Body of pancreas (tissue), 4 donors: Measurements from ENCODE around the gene STT3A. TPM values are rescaled to one million over a fixed set of nuclear protein-coding genes. Genes with fewer than 3 reads are reported as not detected.
A peak's percentile ranks its signal among the peaks of the same experiment; 100 is the strongest.

Experiments
- ATAC-seq: fragments of 150-250 bp; one replicate; pipeline ENCODE4 v1.9.1; 2016
- DNase-seq, 4 donors: peaks; one replicate each; pipeline ENCODE4 v3.0.0-alpha.2; 2019
- H3K27ac ChIP-seq, 4 donors: fragments of 200-600 bp; sonication (generic); 1 replicate in 3 of 4; 2 replicates in 1 of 4; pipeline versions ENCODE4 v1.5.1 to v1.6.1; 2016 to 2019; ENCODE audit warnings: mild to moderate bottlenecking in 1 of 4, mixed read lengths in 1 of 4, moderate library complexity in 1 of 4
- H3K27me3 ChIP-seq, 2 donors: fragments of 200-600 bp; sonication (generic); one replicate each; pipeline ENCODE4 v1.6.0; 2016; ENCODE audit warnings: mild to moderate bottlenecking in 1 of 2
- H3K36me3 ChIP-seq, 2 donors: fragments of 200-600 bp; sonication (generic); replicated peaks in 1 of 2; 2 replicates each; pipeline ENCODE4 v1.5.1; 2016; ENCODE audit warnings: low read depth in 2 of 2; ENCODE audit not compliant: insufficient read depth in 1 of 2
- H3K4me1 ChIP-seq: fragments of 200-600 bp; sonication (generic); one replicate; pipeline ENCODE4 v1.6.0; 2016
- H3K4me3 ChIP-seq, 2 donors: fragments of 200-600 bp; sonication (generic); 1 replicate in 1 of 2; 2 replicates in 1 of 2; pipeline ENCODE4 v1.5.1; 2016 to 2019
- H3K9me3 ChIP-seq, 3 donors: fragments of 200-600 bp; sonication (generic); 1 replicate in 2 of 3; 2 replicates in 1 of 3; pipeline ENCODE4 v1.5.1; 2016
- POLR2A ChIP-seq, 3 donors: fragments of 450-650 bp; IDR thresholded peaks; one replicate each; pipeline ENCODE4 v1.6.1; 2016; ENCODE audit warnings: antibody characterized with exemption in 3 of 3, mild to moderate bottlenecking in 2 of 3
- WGBS, 2 donors: methylation state at CpG; one replicate each; pipeline ENCODE4 v1.1.5; 2017; 5-methylcytosine and 5-hydroxymethylcytosine counted together
- intact Hi-C: fragments of 100-400 bp; cut with DNase I; formaldehyde crosslinking; loops from one replicate; pipeline ENCODE4 v1.15.1; 2023
- total RNA-seq, 2 donors: library from RNA; depleted of rRNA; stranded (reverse); fragments of >200 nt; gene quantifications; one replicate each; pipeline ENCODE4 v1.1.0, GENCODE V29; 2016
- TF ChIP-seq, protein P1 (sequence below), 7 experiments: fragments of 450-650 bp in 4 of 7; fragments of 200-600 bp in 3 of 7; sonication (generic) in 3 of 7; IDR thresholded peaks; one replicate each; pipeline ENCODE4 v1.5.1; 2016 to 2019; ENCODE audit warnings: antibody characterized with exemption in 7 of 7

Gene STT3A
- total RNA-seq, 2 donors from 2014 or later: 22.1 to 70.3 TPM

DNA sequence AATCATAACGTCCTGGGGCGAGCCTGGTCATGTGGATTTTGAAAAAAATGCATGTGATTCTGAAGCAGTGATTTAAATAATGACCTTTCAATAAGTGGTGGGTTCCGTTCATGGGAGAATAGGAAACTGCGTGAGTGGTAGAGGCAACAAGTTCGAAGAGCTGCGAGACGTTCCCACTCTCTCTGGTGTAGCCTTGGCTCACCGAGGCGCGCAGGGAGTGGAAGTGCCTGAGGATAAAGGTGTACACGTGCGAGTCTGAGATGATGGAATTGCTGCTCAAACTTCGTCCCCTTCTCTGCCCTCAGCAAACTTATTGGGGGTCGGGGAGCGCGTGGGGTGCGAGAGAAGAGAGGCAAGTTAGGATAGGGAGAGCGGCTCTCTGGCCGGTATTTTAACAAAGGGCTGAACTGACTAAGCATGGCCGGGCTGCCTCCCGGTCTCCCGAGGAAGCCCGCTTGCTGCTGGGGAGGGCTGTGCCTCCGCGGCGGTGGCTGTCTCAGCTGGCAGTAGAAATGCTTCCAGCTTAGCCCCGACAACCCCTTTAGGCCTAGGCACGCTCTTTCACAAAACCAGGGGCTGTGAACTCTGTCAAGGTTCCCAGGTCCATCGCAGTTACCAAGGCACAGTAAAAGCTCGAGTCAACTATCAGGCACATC is 875 bp upstream of the STT3A start:
- WGBS, 2 donors: 1% methylated on average over 30 of the region's 30 CpGs
- H3K4me3 ChIP-seq: peak overlapping the region; percentile 6 to 12
- no peaks in the 10 kb centered on the region for H3K36me3 ChIP-seq
- no peaks in the 10 kb centered on the region for H3K27me3 ChIP-seq
- peak overlapping the region; percentile 89 to 99 (median 95) for H3K27ac ChIP-seq
- no peak for TF ChIP-seq POLR2A (IDR thresholded peaks at IDR 0.05)
- TF ChIP-seq, protein P1, sequence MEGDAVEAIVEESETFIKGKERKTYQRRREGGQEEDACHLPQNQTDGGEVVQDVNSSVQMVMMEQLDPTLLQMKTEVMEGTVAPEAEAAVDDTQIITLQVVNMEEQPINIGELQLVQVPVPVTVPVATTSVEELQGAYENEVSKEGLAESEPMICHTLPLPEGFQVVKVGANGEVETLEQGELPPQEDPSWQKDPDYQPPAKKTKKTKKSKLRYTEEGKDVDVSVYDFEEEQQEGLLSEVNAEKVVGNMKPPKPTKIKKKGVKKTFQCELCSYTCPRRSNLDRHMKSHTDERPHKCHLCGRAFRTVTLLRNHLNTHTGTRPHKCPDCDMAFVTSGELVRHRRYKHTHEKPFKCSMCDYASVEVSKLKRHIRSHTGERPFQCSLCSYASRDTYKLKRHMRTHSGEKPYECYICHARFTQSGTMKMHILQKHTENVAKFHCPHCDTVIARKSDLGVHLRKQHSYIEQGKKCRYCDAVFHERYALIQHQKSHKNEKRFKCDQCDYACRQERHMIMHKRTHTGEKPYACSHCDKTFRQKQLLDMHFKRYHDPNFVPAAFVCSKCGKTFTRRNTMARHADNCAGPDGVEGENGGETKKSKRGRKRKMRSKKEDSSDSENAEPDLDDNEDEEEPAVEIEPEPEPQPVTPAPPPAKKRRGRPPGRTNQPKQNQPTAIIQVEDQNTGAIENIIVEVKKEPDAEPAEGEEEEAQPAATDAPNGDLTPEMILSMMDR (IDR thresholded peaks at IDR 0.05): no peak
- peak; percentile 32 for ATAC-seq
- peak; percentile 24 to 45 (median 32) for DNase-seq
- peaks cover 44% of the 10 kb centered on the region for H3K4me1 ChIP-seq
- H3K9me3 ChIP-seq: no peaks in the 10 kb centered on the region
- intact Hi-C loops: no loop called here

DNA sequence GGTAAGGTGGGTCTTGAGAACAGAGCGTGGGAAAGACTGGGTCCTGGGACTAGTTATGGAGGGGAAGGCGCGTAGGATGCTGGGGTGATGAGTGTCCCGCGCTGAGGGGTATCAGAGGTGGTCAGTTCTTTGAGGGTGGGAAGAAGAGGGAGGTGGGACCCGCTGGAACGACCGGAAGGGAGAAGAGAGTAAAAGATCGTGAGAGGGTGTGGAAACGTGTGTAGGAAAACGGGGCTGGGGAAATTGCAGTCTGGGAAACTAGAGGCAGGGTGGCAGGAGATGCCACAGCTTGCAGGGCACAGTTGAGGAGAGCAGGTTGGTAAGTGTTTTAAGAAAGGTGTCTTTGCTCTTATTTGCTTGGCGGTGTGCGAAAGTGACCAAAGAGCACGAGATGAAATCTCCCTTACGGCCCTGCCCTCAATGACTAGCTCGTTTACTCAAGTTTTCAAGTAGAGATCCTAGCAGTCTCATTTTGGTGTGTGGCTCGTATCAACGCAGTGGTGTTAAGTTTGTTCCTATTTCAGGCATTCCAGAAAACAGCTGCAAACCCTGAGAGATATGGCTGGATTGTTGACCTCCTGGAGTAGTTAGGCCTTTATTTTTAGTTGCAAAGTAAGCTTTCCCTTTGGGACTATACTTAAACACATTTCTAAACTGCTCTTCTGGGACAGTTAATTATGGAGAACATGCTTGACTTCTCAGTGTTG is 615 bp downstream of the STT3A start:
- ATAC-seq: peak; percentile 1
- 0 to 1% methylated on average over 18 of the region's 18 CpGs for WGBS, 2 donors
- TF ChIP-seq, protein P1 (IDR thresholded peaks at IDR 0.05): peak in 1 of 7 experiments; percentile 9
- no peak for TF ChIP-seq POLR2A (IDR thresholded peaks at IDR 0.05)

DNA sequence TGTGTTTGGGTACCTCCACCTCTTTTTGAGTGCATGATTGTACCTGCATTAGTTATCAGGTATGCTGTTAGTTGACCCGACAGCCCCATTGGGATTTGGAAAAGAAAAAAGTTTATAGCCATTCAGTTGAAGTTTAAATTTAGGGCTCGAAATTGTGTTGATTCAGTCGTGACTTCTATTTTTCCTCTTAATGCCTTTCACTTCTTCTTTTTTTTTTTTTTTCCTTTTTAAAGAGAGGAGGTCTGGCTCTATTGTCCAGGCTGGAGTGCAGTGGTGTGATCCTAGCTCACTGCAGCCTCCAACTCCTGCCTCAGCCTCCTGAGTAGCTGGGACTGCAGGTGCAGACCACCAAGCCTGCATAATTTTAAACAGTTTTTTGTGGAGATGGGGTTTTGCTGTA is 2.3 kb downstream of the STT3A start:
- ATAC-seq (no peak), DNase-seq (no peak)
- Histone ChIP-seq H3K9me3 (no peaks in the 10 kb centered on the region), H3K27ac (no peak overlapping the region), H3K27me3 (no peaks in the 10 kb centered on the region), H3K36me3 (peaks cover 0 to 10% of the 10 kb centered on the region in 2 donors), H3K4me1 (peaks cover 48% of the 10 kb centered on the region), H3K4me3 (no peak overlapping the region)
- intact Hi-C loops: no loop called here
- 36 to 73% methylated on average over 3 of the region's 3 CpGs for WGBS, 2 donors
- TF ChIP-seq POLR2A (IDR thresholded peaks at IDR 0.05): no peak
- TF ChIP-seq, protein P1 (IDR thresholded peaks at IDR 0.05): no peak

More for the DNA sequence above, 615 bp downstream of the STT3A start:
- intact Hi-C loops: no loop called here
- Histone ChIP-seq H3K27ac (peak overlapping the region; percentile 53 to 99 (median 88)), H3K27me3 (no peaks in the 10 kb centered on the region), H3K4me3 (peak overlapping the region; percentile 72 to 99), H3K4me1 (peaks cover 48% of the 10 kb centered on the region), H3K9me3 (no peaks in the 10 kb centered on the region), H3K36me3 (peaks cover 0 to 3% of the 10 kb centered on the region in 2 donors)
- DNase-seq: peak in 2 of 4 donors; percentile 19 to 24

DNA sequence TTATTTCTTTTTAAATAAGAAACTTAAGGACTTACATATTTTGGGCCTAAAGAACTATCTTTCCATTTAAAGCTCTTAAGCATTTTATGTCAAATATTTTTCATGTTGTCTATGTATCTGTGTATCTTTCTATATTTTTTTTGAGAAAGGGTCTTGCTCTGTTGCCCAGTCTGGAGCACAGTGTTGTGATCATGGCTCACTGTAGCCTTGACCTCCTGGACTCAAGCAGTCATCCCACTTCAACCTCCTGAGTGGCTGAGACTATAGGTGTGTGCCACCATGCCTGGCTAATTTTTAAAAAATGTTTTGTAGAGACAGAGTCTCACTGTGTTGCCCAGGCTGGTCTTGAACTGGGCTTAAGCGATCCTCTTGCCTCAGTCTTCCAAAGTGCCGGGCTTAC is 8.0 kb downstream of the STT3A start:
- Histone ChIP-seq H3K27me3 (no peaks in the 10 kb centered on the region), H3K4me3 (no peak overlapping the region), H3K4me1 (peaks cover 15% of the 10 kb centered on the region), H3K36me3 (peaks cover 20 to 44% of the 10 kb centered on the region in 2 donors), H3K27ac (no peak overlapping the region), H3K9me3 (no peaks in the 10 kb centered on the region)
- intact Hi-C loops: no loop called here
- no peak for TF ChIP-seq POLR2A (IDR thresholded peaks at IDR 0.05)
- TF ChIP-seq, protein P1 (IDR thresholded peaks at IDR 0.05): no peak
- WGBS, 2 donors: 94 to 100% methylated on average over 2 of the region's 2 CpGs
- DNase-seq: no peak
- no peak for ATAC-seq
